PFSK-1 (cell line): ENCODE measurements around the gene TMEM174.

Experiments
- FOXP2 ChIP-seq: optimal IDR thresholded peaks from 2 replicates; pipeline ENCODE3; 2011; ENCODE audit warnings: borderline replicate concordance, control low read depth, inconsistent platforms; ENCODE audit not compliant: insufficient read depth; ENCODE audit errors: extremely low read length, extremely low read depth
- POLR2AphosphoS5 ChIP-seq: IDR thresholded peaks from 2 replicates; pipeline ENCODE4 v1.6.1; 2012; ENCODE audit warnings: low read depth, mild to moderate bottlenecking, control low read depth, low read length, moderate library complexity
- SIN3A ChIP-seq: IDR thresholded peaks from 2 replicates; pipeline ENCODE4 v1.6.1; 2012; ENCODE audit warnings: mild to moderate bottlenecking, low read length, moderate library complexity, borderline replicate concordance; ENCODE audit not compliant: insufficient read depth
- TAF1 ChIP-seq: IDR thresholded peaks from 2 replicates; pipeline ENCODE4 v1.6.1; 2012; ENCODE audit warnings: low read length, control low read depth, borderline replicate concordance; ENCODE audit not compliant: insufficient read depth
- TF ChIP-seq, protein P1 (sequence below), 2 experiments: IDR thresholded peaks; 2 replicates each; pipeline versions ENCODE4 v1.6.1 to v1.8.0; 2011 to 2012; ENCODE audit warnings: low read depth in 2 of 2, low read length in 2 of 2, control low read depth in 1 of 2, inconsistent platforms in 1 of 2, mild to moderate bottlenecking in 1 of 2, moderate library complexity in 1 of 2; ENCODE audit not compliant: insufficient read depth in 1 of 2

DNA sequence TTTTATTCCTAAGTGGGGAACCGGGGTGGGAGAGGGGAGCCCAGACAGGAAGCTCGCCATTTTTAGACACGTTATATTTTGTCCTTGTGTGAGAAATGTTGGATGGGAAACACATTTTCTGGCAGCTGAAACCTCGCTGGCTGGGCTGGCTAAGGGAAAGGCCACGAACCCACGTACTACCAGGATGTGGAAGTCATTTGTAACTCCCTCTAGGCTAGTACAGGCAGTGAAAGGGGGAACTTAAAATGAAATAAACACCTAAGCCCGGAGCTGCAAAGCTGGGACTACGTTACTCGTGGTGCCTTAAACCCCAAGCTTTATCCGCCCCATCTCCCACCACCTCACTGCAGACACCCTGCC lies 42.5 kb downstream of the TMEM174 start:
- TF ChIP-seq POLR2AphosphoS5: no peak
- TF ChIP-seq, protein P1, sequence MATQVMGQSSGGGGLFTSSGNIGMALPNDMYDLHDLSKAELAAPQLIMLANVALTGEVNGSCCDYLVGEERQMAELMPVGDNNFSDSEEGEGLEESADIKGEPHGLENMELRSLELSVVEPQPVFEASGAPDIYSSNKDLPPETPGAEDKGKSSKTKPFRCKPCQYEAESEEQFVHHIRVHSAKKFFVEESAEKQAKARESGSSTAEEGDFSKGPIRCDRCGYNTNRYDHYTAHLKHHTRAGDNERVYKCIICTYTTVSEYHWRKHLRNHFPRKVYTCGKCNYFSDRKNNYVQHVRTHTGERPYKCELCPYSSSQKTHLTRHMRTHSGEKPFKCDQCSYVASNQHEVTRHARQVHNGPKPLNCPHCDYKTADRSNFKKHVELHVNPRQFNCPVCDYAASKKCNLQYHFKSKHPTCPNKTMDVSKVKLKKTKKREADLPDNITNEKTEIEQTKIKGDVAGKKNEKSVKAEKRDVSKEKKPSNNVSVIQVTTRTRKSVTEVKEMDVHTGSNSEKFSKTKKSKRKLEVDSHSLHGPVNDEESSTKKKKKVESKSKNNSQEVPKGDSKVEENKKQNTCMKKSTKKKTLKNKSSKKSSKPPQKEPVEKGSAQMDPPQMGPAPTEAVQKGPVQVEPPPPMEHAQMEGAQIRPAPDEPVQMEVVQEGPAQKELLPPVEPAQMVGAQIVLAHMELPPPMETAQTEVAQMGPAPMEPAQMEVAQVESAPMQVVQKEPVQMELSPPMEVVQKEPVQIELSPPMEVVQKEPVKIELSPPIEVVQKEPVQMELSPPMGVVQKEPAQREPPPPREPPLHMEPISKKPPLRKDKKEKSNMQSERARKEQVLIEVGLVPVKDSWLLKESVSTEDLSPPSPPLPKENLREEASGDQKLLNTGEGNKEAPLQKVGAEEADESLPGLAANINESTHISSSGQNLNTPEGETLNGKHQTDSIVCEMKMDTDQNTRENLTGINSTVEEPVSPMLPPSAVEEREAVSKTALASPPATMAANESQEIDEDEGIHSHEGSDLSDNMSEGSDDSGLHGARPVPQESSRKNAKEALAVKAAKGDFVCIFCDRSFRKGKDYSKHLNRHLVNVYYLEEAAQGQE (IDR thresholded peaks at IDR 0.05; ENCODE audit: insufficient read depth in 1 of 2, low read depth in 2 of 2, low read length in 2 of 2): no peak
- no peak for TF ChIP-seq TAF1
- no peak for TF ChIP-seq FOXP2
- no peak for TF ChIP-seq SIN3A
